Measurements from ENCODE around the gene MAEA.
"Not testable (repeated sequence)": the region's sequence is repeated elsewhere in the genome, so short reads cannot be mapped to it uniquely, and the experiment has no call there.

The MAEA gene

GRCh38 chr4:1335193-1335883 is 45.6 kb downstream of the MAEA start:
- not testable (repeated sequence) for DNase-seq (ENCODE audit: low spot score)

- no peak for DNase-seq (ENCODE audit: low spot score)
Observed at GRCh38 chr4:1336088-1336491, 46.4 kb downstream of the MAEA start.

GRCh38 chr4:1337376-1337831 is 47.7 kb downstream of the MAEA start:
- no peak for DNase-seq (ENCODE audit: low spot score)

GRCh38 chr4:1337951-1338751 is 48.5 kb downstream of the MAEA start:
- no peak for DNase-seq (ENCODE audit: low spot score)

- no peak for DNase-seq (ENCODE audit: low spot score)
Observed at GRCh38 chr4:1338752-1339414, 49.2 kb downstream of the MAEA start.

- no peak for DNase-seq (ENCODE audit: low spot score)
Observed at GRCh38 chr4:1339489-1339888, 49.8 kb downstream of the MAEA start.

GRCh38 chr4:1340181-1340747 is 50.6 kb downstream of the MAEA start:
- DNase-seq (ENCODE audit: low spot score) = no peak

- DNase-seq (ENCODE audit: low spot score) = no peak
Observed at GRCh38 chr4:1340861-1341260, 51.2 kb downstream of the MAEA start.

GRCh38 chr4:1342003-1342402 is 52.3 kb downstream of the MAEA start:
- DNase-seq (ENCODE audit: low spot score) = no peak

- no peak for DNase-seq (ENCODE audit: low spot score)
Observed at GRCh38 chr4:1344696-1345095, 55.0 kb downstream of the MAEA start.

GRCh38 chr4:1345903-1346780 is 56.5 kb downstream of the MAEA start:
- peak; percentile 85 for DNase-seq (ENCODE audit: low spot score)

- peak; percentile 100 for DNase-seq (ENCODE audit: low spot score)
Observed at GRCh38 chr4:1346781-1347409, 57.2 kb downstream of the MAEA start, which contains the start of gene UVSSA. Gene UVSSA, plus strand, starts transcription at chr4:1347208. Its CDS starts 884 bp downstream, at chr4:1348092.

GRCh38 chr4:1347410-1347864 is 57.7 kb downstream of the MAEA start:
- peak; percentile 91 for DNase-seq (ENCODE audit: low spot score)

GRCh38 chr4:1348014-1348513 is 58.4 kb downstream of the MAEA start:
- no peak for DNase-seq (ENCODE audit: low spot score)

GRCh38 chr4:1348746-1349145 is 59.1 kb downstream of the MAEA start:
- DNase-seq (ENCODE audit: low spot score) = no peak

- DNase-seq (ENCODE audit: low spot score) = no peak
Observed at GRCh38 chr4:1349359-1350168, 59.9 kb downstream of the MAEA start.

- no peak for DNase-seq (ENCODE audit: low spot score)
Observed at GRCh38 chr4:1350169-1350520, 60.5 kb downstream of the MAEA start.

GRCh38 chr4:1351854-1352566 is 62.3 kb downstream of the MAEA start:
- peak; percentile 98 for DNase-seq (ENCODE audit: low spot score)

- DNase-seq (ENCODE audit: low spot score) = no peak
Observed at GRCh38 chr4:1352567-1352900, 62.8 kb downstream of the MAEA start.

All from HuH-7.5 (cell line).